Iris pigment epithelial cell (primary cell): ENCODE data around the gene EFNA5.

ENCODE experiments used
- DNase-seq: peaks from one replicate; pipeline ENCODE4 v3.0.0-alpha.2; 2011; ENCODE audit warnings: low read depth

EFNA5 gene

DNA sequence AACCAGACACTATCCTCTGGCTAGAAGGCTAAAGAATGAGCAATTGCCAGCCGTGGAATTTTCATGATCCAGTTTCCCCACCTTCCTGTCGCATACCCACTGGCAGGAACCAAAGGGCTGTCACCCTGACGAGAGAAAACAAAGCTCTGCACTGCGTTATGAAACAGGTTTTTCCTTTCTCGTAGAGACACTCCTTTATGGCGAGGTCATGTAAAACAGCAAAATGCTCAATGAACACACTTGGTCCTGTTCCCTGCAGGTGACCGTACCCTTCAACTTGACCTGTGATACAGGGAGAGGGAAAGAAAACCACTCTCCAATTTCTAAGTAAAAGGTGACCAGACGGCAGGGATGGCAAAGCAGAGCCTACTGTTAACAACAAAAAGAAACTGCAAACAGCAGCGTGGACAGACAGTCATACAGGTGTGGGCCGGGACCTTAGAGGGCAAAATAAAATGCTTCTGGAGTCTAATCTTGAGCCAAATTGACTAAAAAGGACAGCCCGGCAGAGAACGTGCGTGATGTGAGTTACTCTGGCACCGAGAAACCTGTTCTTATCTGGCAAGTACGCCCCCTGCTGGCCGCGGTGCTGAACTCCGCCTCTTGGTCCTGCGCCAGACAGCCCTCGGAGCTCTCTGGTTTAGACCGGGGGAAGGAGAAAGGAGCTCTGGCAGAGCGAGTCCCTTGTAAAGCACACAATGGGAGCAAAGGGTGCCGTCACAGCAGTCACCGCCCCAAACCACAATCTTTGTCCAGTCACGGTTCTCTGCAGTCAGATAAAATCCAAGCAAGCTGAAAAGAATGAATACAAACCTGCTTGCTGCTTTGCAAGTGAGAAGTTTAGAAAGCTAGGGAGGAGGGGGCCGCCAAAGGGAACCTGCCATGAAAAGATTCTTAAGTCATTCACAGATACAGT, 98.9 kb downstream of the EFNA5 start:
- peak; percentile 91 for DNase-seq

DNA sequence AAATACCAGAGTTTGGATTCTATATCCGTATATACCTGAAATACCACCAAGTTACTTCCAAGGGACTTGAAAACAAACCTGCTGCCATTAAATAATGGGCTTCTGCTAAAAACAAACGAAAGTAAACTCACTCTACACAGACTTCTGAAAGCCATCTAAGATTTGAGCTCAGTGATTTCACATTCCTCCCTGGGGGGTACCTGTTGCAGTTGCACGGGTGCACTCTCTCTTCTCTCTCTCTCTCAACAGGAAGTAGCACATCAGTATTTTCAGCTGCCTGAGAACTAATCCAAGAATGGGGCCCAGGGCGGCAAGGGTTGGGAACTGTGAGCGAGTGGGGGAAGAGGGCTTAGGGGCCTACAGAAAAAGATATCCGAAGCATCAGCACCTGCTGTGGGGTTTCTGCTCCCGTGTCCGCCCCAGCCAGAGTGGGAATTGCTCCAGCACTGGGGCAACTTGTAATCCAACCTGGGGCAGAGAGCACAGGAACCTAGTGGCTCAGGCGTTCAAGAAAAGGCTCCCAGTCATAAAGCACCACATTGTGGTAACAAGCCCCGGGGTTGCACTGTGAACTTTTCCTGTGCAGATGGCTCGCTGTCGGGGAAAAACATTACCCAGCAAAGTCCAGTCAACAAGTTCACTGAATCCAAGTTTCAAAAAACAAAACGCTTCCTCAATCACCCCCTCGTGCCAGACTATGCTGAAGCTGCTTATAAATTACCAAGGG, 99.8 kb downstream of the EFNA5 start:
- peak; percentile 61 for DNase-seq

DNA sequence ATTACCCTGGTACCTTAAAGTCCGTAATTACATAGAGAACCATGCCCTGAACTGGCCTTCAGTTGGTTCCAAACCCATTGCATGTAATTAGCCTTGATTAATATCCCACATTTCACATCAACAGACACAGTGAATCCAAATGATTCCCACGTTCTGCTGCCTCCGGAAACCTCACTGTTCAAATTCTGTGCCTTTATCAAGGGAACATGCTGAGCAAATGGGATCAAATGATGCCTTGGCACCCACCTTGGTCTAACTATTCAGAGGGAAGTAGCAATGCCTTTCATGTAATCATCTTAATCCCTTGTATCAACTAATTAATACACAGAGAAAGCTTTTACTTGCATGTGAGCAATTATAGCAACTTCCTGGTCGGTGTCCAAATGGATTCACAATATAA, 100.6 kb downstream of the EFNA5 start:
- no peak for DNase-seq

DNA sequence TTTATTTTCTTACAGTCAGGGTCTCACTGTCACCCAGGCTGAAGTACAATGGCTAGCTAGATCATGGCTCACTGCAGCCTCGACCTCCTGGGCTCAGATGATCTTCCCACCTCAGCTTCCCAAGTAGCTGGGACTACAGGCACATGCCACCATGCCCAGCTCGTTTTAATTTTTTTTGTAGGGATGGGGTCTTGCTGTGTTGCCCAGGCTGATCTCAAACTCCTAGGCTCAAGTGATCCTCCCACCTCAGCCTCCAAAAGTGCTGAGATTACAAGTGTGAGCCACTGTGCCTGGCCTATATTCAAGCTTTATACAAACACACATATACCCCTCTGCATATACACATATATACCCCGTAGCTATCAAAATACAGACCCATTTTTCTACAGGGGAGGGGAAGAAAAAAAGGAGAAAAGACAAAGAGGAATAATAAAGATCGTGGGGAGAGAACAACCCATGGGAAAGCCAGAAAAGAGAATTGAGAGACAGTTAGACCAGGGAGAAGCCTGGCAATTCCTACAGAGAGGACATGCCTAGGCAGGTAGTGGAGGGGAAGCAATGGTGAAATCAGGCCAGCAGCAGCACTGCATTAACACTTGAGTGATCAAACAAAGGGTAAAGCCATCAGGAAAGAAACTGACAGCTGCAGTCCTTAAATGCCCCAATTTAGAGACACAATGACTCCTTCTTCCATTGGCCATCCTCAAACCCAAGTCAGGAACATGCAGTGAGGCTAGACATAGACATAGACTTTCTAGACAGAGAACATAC, 102.7 kb downstream of the EFNA5 start:
- no peak for DNase-seq

DNA sequence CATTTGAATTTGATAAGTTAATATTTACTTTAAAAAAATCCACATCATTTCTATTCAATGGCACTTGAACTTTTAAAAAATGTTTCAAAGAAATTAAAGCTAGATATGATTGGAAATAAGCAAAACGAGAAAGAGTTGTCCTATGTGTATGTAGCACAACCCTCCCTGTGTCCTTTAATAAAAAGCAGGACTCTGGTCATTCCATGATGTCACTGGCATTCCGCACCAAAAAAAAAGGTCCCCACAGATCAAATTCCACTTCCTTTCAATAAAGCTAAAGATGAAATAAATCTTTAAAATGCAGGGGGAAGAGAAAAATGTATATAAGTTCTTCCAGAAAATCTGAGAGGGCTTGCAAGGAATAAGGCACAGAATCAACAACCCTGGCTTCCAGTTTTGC, 103.8 kb downstream of the EFNA5 start:
- no peak for DNase-seq

DNA sequence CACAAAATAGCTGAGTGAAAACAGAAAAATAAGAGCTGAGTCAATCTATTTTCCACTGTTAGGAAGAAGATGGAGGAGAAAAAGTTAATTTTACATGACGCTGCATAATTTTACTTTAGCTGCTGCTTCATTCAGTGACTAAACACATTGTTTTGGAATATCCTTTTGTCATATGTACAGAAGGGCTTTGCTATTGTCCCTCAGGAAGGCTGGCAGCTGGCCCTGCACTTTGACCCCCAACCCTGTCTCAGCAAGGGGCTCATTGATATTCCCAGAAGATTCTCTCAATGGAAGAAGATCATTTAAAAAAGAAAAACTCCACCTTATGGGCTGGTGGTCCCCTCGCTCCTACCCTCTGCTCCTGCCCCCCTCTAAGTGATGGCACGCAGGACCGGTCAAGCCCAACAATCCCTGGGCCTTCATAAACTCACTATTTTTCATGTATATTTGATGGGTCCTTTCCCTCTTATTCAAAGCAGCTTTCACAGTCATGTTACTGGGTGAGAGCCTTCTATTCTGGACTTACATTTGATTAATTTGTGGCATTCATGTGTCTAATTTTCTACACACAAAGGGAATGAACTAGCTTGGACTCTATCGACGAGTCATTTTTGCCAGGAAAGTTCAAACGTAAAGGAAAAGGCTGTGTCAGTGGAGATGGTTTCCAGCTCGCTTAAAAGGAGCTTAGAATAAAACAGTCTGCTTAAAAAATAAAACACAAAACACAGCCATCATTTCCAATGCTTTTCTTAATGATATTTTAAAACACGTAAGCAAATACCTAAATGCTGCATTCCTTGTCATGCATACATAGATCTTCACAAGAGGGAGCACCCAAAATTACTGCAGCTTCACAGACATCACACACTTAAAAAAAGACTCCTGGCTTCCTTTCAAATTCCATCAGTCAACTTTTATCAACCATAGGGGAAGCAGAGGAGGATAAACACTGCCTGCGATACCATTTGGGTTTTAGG, 104.7 kb downstream of the EFNA5 start:
- peak; percentile 32 for DNase-seq

DNA sequence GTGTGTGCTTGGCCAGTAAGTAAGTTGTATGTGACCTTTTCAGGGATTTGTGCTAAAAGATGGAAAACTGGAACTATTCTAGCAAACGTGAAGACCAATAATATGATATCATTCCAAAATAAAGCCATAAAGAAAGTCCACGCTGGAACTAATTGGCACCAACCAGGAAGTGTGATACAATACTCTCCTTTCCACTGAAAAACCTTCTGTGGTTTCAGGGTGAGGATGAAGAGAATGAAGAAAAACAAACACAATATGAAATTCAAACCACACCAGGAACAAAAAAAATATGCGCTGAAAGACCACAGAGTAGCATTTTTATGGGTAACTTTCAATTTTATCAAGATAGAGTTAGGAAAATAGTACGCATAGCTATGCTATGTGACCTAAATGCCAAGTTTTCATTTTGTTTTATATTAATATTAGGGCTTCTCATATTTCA, 105.8 kb downstream of the EFNA5 start:
- peak; percentile 84 for DNase-seq

DNA sequence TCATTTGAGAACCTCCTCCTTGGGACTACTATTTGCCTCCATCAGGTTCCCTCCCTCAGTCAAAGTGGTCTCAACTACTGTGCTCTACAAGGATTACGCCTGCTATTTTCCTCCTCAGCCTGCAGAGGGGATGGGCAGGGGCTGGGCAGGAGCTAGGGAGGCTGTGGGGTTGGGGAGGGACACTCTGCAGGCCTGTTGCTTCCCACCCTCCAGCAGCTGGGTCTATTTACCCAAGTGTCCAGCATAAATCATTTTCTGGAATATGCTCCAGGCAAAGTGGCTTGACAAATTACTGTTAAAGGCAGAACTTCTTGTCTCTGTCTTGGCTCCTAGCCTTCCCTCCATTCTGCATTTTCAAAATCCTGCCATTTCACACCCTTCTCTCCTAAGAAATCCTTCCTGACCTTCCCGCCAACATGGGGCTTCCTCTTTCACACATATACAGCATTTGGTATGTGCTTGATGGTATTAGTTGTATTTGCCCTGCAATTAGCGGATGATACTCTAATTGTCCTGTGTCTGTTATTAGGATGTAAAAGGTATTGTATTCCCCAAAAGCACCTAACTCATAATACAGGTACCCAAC, 106.7 kb downstream of the EFNA5 start:
- DNase-seq, result no peak

DNA sequence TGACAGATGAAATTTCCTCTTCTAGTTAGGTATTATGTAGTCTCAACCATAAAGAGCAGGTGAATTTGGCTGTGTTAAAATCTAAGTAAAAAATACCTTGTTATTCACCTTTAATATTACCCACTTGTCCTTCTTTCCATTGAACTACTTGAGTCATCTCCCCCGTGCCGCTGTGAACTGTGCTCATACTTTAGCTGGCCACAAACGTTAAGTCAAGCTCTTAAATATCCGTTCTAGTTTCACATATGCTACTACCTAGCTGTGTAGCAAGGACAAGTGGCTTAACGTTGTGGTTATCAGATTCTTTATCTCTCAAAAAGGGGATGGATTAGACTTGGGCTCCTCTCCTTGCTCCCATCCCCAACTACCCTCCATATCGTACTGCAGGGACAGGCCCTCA, 110.4 kb downstream of the EFNA5 start:
- no peak for DNase-seq

DNA sequence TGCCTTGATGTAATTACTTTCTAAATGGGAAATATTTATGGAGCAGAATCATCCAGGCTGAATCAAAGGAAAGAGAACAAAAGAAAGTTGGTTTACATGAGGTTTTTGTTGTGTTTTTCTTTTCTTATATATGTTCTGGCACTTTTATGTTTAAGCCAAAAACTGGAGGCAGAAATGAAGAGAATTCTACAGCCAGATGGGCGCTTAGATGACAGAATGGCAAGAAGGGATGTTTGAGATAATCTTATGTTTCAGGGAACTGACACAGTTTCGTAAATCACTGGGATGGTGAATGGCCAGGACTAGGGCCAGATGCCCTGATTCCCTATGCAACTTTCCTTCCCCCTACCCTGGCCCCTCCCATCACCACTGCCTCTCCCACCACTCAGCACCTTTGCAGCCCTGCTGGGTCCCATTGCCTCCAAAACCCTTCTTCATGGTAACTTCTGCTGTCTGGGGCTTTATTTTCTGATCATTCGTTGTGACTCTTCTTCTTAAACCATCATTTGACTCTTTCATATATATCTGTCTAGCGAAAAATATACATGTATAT, 111.8 kb downstream of the EFNA5 start:
- no peak for DNase-seq

DNA sequence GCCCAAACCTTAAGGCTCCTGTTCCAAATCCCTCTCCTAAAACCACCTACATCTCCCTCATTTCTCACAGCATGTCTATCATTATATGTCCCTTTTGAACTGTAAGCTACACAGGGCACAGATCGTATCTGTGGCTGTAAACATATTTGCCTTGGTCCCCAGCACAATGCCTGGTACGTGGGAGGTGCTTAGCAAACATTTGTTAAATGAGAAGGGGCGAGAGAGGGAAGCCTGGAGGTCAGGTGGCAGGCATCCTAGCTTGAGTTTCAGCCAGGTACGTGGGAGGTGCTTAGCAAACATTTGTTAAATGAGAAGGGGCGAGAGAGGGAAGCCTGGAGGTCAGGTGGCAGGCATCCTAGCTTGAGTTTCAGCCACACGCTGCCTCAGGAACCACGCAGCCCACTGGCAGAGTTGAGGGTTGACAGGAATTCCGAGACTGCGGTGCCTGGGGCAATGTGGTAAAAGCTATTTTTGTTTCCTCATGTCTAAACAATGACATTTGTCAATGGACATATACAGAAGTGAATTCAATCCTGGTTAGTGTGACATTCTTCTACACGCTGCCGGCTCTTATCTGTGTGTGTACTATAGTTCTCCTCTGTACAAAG, 113.6 kb downstream of the EFNA5 start:
- peak; percentile 29 for DNase-seq

DNA sequence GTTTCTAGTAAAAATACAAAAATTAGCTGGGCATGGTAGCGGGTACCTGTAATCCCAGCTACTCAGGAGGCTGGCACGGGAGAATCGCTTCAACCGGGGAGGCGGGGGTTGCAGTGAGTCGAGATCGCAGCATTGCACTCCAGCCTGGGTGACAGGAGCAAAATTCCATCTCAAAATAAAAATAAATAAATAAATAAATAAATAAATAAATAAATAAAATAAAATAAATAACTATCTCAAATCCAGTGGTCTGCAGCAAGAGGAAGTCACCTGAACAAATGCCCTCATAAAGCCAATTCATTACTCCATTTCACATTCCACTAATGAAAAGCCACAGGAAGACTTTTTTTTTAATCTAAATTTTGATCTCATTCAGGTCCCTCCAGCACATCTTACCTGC, 114.2 kb downstream of the EFNA5 start:
- DNase-seq, result no peak

DNA sequence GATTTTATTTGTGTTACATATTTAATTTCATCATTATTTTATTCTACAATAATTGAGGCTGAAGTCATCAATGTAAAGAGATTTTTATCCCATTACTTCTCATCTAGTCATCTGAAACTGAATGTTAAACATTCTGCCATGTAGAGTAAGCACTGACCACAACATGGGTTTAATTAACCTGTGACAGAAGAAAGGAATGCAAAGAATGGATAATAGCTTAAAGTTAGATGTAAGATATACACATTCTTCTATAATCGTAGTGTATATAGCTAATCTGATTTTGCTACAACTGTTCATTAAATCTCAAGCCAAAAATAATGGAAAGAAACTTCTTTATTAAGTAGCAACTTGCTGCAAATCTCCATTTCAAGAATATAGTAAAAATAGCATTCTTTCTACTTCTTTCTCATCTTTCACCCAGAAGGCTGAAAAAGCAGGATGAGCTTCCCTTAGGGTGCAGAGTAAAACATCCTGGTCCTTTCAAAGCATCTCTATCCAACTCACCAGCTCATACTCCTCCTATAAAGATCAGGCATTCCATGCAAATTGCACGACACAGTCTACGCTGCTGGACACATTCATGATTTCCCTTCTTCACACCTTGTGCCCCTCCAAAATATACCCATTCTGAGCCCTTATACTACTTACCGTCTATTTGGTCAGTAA, 115.2 kb downstream of the EFNA5 start:
- DNase-seq, result peak; percentile 72

DNA sequence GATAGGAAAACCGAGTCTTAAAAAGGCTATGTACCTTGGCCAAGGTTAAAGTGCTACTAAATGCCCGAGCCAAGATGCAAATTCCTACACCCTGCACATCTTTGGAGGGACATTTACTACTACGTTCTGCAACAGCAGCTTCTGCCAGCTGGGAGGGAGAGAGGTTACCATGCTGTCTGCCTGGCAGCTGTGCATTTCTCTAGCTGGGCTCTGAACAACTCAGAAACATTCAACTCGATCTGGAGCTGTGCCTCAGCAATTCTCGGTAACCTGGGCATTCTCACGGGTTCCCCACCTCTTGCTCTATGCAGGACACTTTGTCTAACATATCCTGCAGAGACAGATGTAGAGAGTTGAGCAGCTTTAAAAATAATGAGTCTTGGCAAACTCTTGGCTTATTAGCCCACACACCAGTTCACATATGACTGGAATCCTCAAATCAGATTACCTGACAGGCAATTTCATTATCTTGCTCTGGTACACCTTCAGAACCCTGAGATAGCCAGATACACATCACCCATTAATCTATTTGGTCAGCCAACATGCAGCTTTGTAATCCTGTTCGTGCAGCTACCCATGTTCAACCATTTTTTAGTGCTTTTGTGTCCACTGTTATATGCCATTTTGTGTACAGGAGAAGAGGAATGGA, 115.8 kb downstream of the EFNA5 start:
- DNase-seq, result no peak

DNA sequence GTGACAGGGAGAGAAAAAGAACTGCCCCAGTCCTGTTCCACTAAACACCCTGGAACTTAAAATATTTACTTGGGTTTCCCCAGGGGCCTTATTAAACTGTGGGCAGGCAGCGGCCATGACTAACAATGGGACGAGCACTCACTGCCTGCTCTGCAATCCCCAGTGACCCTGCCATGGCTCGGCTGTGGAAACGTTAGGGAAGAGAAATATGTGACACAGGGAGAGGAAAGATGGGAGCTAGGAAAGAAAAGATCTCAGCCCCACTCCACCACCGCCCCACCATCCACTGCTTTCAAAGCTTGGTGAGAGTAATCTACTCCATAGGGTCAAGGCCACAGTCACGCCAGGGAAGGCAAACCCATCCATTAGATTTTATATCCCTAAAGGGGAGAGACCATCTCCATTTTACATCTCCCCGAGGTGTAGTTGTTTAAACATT, 117.6 kb downstream of the EFNA5 start:
- DNase-seq, result peak; percentile 52

DNA sequence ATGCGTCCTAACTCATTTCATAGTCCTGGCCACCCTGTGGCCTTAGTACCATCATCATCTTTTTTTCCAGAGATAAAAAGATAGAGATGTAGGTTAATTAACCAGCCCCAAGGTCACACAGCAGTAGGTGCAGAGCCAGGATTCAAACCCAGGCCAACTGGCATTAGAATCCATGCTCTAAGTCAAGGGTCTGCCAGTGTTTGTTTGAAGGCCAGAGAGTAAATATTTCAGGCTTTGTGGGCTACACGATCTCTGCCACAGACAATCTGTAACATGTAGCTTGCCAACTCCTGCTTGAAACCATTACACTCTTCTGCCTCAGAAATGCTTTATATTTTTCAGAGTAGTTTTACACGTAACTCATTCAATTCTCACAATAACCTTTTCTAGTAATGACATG, 119.6 kb downstream of the EFNA5 start:
- no peak for DNase-seq

DNA sequence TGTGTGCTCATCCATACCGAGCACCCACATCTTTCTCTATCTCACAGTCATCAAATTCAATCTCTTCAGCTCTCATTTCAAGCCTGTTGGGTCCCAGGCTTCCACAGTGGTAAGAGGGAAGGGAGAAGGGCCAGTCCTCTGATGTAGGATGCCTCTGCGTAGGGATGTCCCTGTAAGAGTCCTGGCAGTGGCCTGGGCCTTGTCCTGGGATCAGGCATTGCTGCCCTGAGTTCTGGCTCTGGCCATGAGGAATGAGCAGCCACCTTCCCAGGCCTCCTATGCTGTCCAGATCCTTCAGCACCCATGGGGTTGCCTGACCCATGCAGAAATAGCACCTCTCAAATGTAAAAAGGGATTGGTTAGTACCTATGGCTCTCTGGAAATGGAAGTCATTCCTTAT, 121.2 kb downstream of the EFNA5 start:
- DNase-seq, result no peak

DNA sequence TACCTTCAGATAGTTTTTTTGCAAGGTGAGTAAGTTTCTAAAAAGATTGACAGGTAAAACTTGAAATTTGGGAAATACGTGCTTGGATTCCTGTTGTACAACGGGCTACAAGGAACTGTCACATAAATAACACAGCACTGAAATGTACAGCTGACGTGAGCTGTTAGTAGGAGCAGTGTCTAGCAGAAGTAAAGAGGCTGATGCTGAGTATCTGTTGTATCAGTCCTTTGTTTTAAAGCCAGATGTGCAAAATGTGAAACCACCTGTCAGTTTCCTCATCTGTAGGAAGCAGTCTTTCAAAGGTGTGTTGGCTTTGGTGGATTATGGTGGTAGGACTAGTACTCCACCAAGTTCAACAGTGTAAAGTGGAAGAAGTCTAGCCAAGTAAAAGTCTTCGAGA, 122.3 kb downstream of the EFNA5 start:
- DNase-seq, result no peak

DNA sequence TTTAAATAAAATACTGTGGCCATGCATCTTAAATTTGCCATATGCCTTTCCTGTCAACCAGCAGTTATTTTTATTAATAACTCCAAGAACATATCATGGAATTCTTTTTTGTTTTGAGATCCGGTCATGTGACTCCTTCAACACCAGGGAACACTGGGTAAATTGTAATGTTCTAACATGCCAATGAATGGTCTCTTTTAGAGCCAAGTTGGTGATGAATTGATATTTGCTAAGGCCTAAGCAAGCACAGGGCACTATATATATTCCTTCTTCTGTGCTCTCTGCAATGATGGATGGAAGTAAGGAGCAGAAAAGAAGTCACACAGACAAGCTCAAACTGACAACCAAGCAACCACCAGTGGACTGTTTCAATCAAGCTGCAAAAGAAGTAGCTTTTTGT, 124.0 kb downstream of the EFNA5 start:
- DNase-seq, result no peak
